ENCODE data around the gene HCK.

GRCh38 chr20:32052090-32052777 is at the start of gene HCK:
- TF ChIP-seq CTCF (IDR thresholded peaks at IDR 0.05) (no peak), POLR2A (IDR thresholded peaks at IDR 0.05) (no peak), EP300 (IDR thresholded peaks at IDR 0.05) (no peak)

Measured in ovary (tissue), 3 donors.